Small intestine (tissue), 7 donors: ENCODE data around the gene LCAT. TPM values are rescaled to one million over a fixed set of nuclear protein-coding genes. Genes with fewer than 3 reads are reported as not detected.

Source experiments
- DNase-seq, 2 donors: peaks; one replicate each; pipeline versions ENCODE4 v3.0.0 to v3.0.0-alpha.2; 2013
- FAIRE-seq: peaks from 2 replicates; lab custom pipeline; 2012; peaks lifted over from hg19 to GRCh38; lab: Jason Lieb, UNC
- H3K27ac ChIP-seq, 3 donors: one replicate each; pipeline ENCODE4 v1.5.1; 2013; ENCODE audit warnings: low read length in 2 of 3, mild to moderate bottlenecking in 2 of 3, control low read depth in 1 of 3, inconsistent platforms in 1 of 3, low read depth in 1 of 3, moderate library complexity in 1 of 3
- H3K27me3 ChIP-seq, 3 donors: one replicate each; pipeline ENCODE4 v1.6.1; 2013; ENCODE audit warnings: low read length in 3 of 3, inconsistent platforms in 1 of 3; ENCODE audit not compliant: control insufficient read depth in 3 of 3, insufficient read depth in 3 of 3
- H3K36me3 ChIP-seq, 3 donors: one replicate each; pipeline ENCODE4 v1.6.1; 2013; ENCODE audit warnings: low read length in 3 of 3, inconsistent platforms in 1 of 3, low read depth in 1 of 3, mild to moderate bottlenecking in 1 of 3, moderate library complexity in 1 of 3; ENCODE audit not compliant: control insufficient read depth in 3 of 3, insufficient read depth in 2 of 3
- H3K4me1 ChIP-seq, 3 donors: one replicate each; pipeline ENCODE4 v1.6.1; 2013; ENCODE audit warnings: low read length in 2 of 3, inconsistent platforms in 1 of 3, low read depth in 1 of 3, mild to moderate bottlenecking in 1 of 3, moderate library complexity in 1 of 3; ENCODE audit not compliant: control insufficient read depth in 3 of 3, insufficient read depth in 2 of 3
- H3K4me3 ChIP-seq, 3 donors: one replicate each; pipeline ENCODE4 v1.5.1; 2013; ENCODE audit warnings: low read length in 3 of 3, control low read depth in 1 of 3, inconsistent platforms in 1 of 3, low read depth in 1 of 3, mild to moderate bottlenecking in 1 of 3, moderate library complexity in 1 of 3
- H3K9me3 ChIP-seq, 2 donors: one replicate each; pipeline ENCODE4 v1.6.1; 2013; ENCODE audit warnings: low read depth in 1 of 2, low read length in 1 of 2; ENCODE audit not compliant: control insufficient read depth in 2 of 2, insufficient read depth in 1 of 2
- WGBS, 3 donors: extraction: QIAGEN DNeasy Blood & Tissue Kit; methylation state at CpG; one replicate each; pipeline ENCODE4 v1.1.7; 2013; 5-methylcytosine and 5-hydroxymethylcytosine counted together
- polyA plus RNA-seq, 4 donors: library from polyadenylated mRNA; stranded (reverse) in 3 of 4; unstranded in 1 of 4; fragments of 200-250 nt in 3 of 4; fragments of 120-200 nt in 1 of 4; gene quantifications; one replicate each; pipeline versions ENCODE4 v1.2.1 to v1.2.3, GENCODE V29; 2013
- donor health status: healthy with polysubstance abuse.
- donor health status: control.
- donor health status: control.
- donor health status: Bipolar disorder and iron deficiency.
- donor health status: healthy.

The LCAT gene
- polyA plus RNA-seq, 4 donors, result 0.54 to 10.1 (median 2.9) TPM

DNA sequence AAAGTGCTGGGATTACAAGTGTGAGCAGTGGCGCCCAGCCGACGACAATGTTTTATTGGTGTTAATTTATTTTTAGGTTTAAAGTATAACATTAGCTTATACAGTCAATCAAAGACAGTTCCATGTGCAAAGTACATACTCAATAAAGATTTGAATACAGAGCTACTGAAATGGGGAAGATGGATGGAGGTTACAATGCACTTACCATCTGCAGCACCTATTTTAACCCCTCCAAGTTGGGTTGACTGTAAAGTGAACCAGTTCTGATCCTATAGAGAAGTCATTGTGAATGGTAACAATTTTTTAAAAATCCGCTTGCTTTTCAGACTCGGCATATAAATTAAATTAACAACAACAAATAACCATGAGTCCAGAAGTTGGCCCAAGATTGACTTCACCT lies 51.5 kb downstream of the LCAT start:
- Histone ChIP-seq H3K4me3 (peak overlapping the region in 1 of 3 donors; percentile 36), H3K36me3 (peaks cover 0 to 6% (median 0%) of the 10 kb centered on the region in 3 donors), H3K9me3 (no peaks in the 10 kb centered on the region), H3K4me1 (peaks cover 2 to 9% (median 8%) of the 10 kb centered on the region in 3 donors), H3K27me3 (no peaks in the 10 kb centered on the region), H3K27ac (peak overlapping the region in 1 of 3 donors; percentile 55)
- 44 to 59% (median 57%) methylated on average over 5 of the region's 5 CpGs for WGBS, 3 donors
- no peak for DNase-seq
- FAIRE-seq, result no peak

Other genes with a start within 250 kb of the LCAT start
- 10 to 100 TPM in 2 of 4 donors, 1 to 10 TPM in 2; 4.8 to 28.6 (median 12.0) TPM for gene GFOD2, start 224.8 kb downstream of the LCAT start, polyA plus RNA-seq
- 10 to 100 TPM in 2 of 4 donors, 1 to 10 TPM in 2; 5.9 to 21.8 (median 10.1) TPM for gene RANBP10, start 137.6 kb downstream of the LCAT start, polyA plus RNA-seq
- under 1 TPM in 2 of 4 donors, not detected in 2; 0.72 to 0.80 TPM for gene TSNAXIP1, start 137.2 kb downstream of the LCAT start, polyA plus RNA-seq
- gene THAP11, start 101.8 kb downstream of the LCAT start, polyA plus RNA-seq, result 10 to 100 TPM; 15.0 to 25.0 (median 19.2) TPM
- gene NUTF2, start 97.2 kb downstream of the LCAT start, polyA plus RNA-seq, result 100 to 1,000 TPM in 2 of 4 donors, 10 to 100 TPM in 2; 77.3 to 115 (median 102) TPM
- 100 to 1,000 TPM in 1 of 4 donors, 10 to 100 TPM in 3; 25.3 to 111 (median 43.9) TPM for gene CENPT, start 96.4 kb downstream of the LCAT start, polyA plus RNA-seq
- gene EDC4, start 71.1 kb downstream of the LCAT start, polyA plus RNA-seq, result 10 to 100 TPM; 30.6 to 76.5 (median 55.2) TPM
- gene NRN1L, start 59.2 kb downstream of the LCAT start, polyA plus RNA-seq, result 1 to 10 TPM in 3 of 4 donors, under 1 TPM in 1; 0.69 to 6.0 (median 2.0) TPM
- gene PSKH1, start 50.9 kb downstream of the LCAT start, polyA plus RNA-seq, result 10 to 100 TPM; 13.8 to 29.2 (median 23.6) TPM
- 1 to 10 TPM in 3 of 4 donors, under 1 TPM in 1; 0.81 to 6.7 (median 3.4) TPM for gene CTRL, start 12.3 kb downstream of the LCAT start, polyA plus RNA-seq
- 100 to 1,000 TPM in 3 of 4 donors, 10 to 100 TPM in 1; 90.6 to 354 (median 221) TPM for gene PSMB10, start 7.3 kb downstream of the LCAT start, polyA plus RNA-seq
- 10 to 100 TPM in 2 of 4 donors, 1 to 10 TPM in 2; 1.1 to 17.3 (median 7.0) TPM for gene SLC12A4, start 24.5 kb upstream of the LCAT start, polyA plus RNA-seq
- gene DPEP3, start 36.4 kb upstream of the LCAT start, polyA plus RNA-seq, result under 1 TPM in 3 of 4 donors, not detected in 1; 0.06 to 0.27 (median 0.10) TPM
- gene DPEP2, start 55.4 kb upstream of the LCAT start, polyA plus RNA-seq, result 1 to 10 TPM in 3 of 4 donors, not detected in 1; 1.4 to 4.1 (median 3.2) TPM
- gene DPEP2NB, start 71.8 kb upstream of the LCAT start, polyA plus RNA-seq, result not detected
- 10 to 100 TPM in 2 of 4 donors, 1 to 10 TPM in 2; 3.8 to 14.6 (median 9.6) TPM for gene DDX28, start 79.1 kb upstream of the LCAT start, polyA plus RNA-seq
- gene DUS2, start 79.2 kb upstream of the LCAT start, polyA plus RNA-seq, result 10 to 100 TPM in 2 of 4 donors, 1 to 10 TPM in 2; 7.6 to 12.6 (median 10.0) TPM
- gene NFATC3, start 141.2 kb upstream of the LCAT start, polyA plus RNA-seq, result 10 to 100 TPM; 10.8 to 26.8 (median 13.7) TPM